ENCODE data around the gene ETV3L.

The ETV3L gene

DNA sequence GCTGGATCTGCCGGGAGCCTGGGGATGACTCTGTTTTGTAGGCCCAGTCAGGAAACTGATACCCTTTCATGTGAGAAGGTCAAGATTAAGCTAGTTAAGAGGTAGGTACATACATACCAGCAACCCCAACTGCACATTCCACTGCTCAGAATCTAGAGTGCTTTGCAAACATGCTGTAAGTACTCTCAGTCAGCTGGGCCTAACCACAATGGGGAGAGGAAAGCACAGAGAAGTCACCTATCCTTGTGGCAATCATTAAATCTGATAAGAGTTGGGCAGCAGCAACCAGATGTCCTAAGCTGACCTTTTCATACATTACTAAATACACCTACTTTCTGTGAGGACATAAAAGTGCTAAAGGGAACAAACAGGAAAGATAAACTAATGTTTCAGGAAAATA lies 36.0 kb upstream of the ETV3L start:
- Histone ChIP-seq H3K36me3 (ENCODE audit: insufficient read depth, low read length) (peaks cover 56% of the 10 kb centered on the region), H3K27ac (no peak overlapping the region), H3K9ac (ENCODE audit: insufficient read length) (no peak overlapping the region), H3K4me3 (no peak overlapping the region), H3K9me3 (ENCODE audit: low read depth, low read length) (no peaks in the 10 kb centered on the region)
- no peak for TF ChIP-seq EZH2 (IDR thresholded peaks at IDR 0.05)
- no peak for TF ChIP-seq POLR2AphosphoS5 (IDR thresholded peaks at IDR 0.05; ENCODE audit: borderline replicate concordance, low read depth, low read length)
- TF ChIP-seq FOXP2 (optimal IDR thresholded peaks at IDR 0.05; ENCODE audit: control extremely low read depth, extremely low read length, insufficient read depth) = no peak
- no peak for DNase-seq (ENCODE audit: low read depth, low spot score)

DNA sequence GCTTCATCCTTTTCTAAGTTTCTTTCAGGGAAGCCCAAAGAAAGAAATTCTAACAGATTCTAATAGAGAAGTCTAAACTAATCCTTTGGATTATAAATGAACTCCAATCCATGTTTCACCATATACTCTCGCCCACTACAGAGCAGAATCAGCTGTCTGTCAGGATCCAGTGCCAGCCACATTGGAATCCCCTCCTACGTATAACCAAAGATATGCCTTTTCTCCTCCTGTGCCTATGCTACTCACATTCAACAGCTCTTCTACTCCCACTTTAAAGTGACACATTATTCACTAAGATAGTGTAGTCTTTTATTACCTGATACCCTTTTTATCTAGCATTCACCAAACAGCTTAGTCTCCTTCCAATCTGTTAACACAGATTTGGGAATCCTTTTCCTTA lies 35.5 kb upstream of the ETV3L start:
- Histone ChIP-seq H3K36me3 (ENCODE audit: insufficient read depth, low read length) (peaks cover 61% of the 10 kb centered on the region), H3K9me3 (ENCODE audit: low read depth, low read length) (no peaks in the 10 kb centered on the region), H3K4me3 (no peak overlapping the region), H3K27ac (no peak overlapping the region), H3K9ac (ENCODE audit: insufficient read length) (no peak overlapping the region)
- DNase-seq (ENCODE audit: low read depth, low spot score) = no peak
- no peak for TF ChIP-seq FOXP2 (optimal IDR thresholded peaks at IDR 0.05; ENCODE audit: control extremely low read depth, extremely low read length, insufficient read depth)
- no peak for TF ChIP-seq POLR2AphosphoS5 (IDR thresholded peaks at IDR 0.05; ENCODE audit: borderline replicate concordance, low read depth, low read length)
- TF ChIP-seq EZH2 (IDR thresholded peaks at IDR 0.05) = no peak

DNA sequence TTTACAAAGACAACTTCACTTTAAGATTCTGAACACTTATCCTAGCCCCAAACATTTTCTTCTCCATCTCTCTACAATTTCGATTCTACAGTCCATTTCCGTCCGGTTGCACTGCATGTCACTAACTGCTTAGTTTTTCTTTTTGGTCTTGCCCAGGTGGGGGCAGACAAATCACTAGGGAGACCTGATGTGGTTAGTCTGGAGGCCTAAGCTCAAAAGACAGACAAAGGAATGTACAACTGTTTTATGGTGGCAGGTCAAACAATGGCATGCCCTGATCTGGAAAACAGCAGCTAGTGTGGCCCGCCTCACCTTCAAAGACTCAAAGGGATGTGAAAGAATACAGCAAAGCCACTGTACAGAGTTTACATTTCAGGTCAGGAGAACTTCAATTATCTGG lies 34.8 kb upstream of the ETV3L start:
- Histone ChIP-seq H3K9ac (ENCODE audit: insufficient read length) (no peak overlapping the region), H3K4me3 (no peak overlapping the region), H3K27ac (no peak overlapping the region), H3K9me3 (ENCODE audit: low read depth, low read length) (no peaks in the 10 kb centered on the region), H3K36me3 (ENCODE audit: insufficient read depth, low read length) (peaks cover 66% of the 10 kb centered on the region)
- no peak for TF ChIP-seq FOXP2 (optimal IDR thresholded peaks at IDR 0.05; ENCODE audit: control extremely low read depth, extremely low read length, insufficient read depth)
- no peak for TF ChIP-seq EZH2 (IDR thresholded peaks at IDR 0.05)
- TF ChIP-seq POLR2AphosphoS5 (IDR thresholded peaks at IDR 0.05; ENCODE audit: borderline replicate concordance, low read depth, low read length) = no peak
- DNase-seq (ENCODE audit: low read depth, low spot score) = no peak

GRCh38 chr1:157133426-157133825 lies 33.8 kb upstream of the ETV3L start:
- no peak for TF ChIP-seq FOXP2 (optimal IDR thresholded peaks at IDR 0.05; ENCODE audit: control extremely low read depth, extremely low read length, insufficient read depth)
- no peak for TF ChIP-seq EZH2 (IDR thresholded peaks at IDR 0.05)
- TF ChIP-seq POLR2AphosphoS5 (IDR thresholded peaks at IDR 0.05; ENCODE audit: borderline replicate concordance, low read depth, low read length) = no peak
- Histone ChIP-seq H3K9ac (ENCODE audit: insufficient read length) (no peak overlapping the region), H3K4me3 (no peak overlapping the region), H3K9me3 (ENCODE audit: low read depth, low read length) (no peaks in the 10 kb centered on the region), H3K27ac (no peak overlapping the region), H3K36me3 (ENCODE audit: insufficient read depth, low read length) (peaks cover 75% of the 10 kb centered on the region)
- DNase-seq (ENCODE audit: low read depth, low spot score) = no peak

- Histone ChIP-seq H3K9me3 (ENCODE audit: low read depth, low read length) (no peaks in the 10 kb centered on the region), H3K36me3 (ENCODE audit: insufficient read depth, low read length) (peaks cover 82% of the 10 kb centered on the region), H3K9ac (ENCODE audit: insufficient read length) (no peak overlapping the region), H3K27ac (no peak overlapping the region), H3K4me3 (no peak overlapping the region)
- TF ChIP-seq POLR2AphosphoS5 (IDR thresholded peaks at IDR 0.05; ENCODE audit: borderline replicate concordance, low read depth, low read length) (no peak), FOXP2 (optimal IDR thresholded peaks at IDR 0.05; ENCODE audit: control extremely low read depth, extremely low read length, insufficient read depth) (no peak), EZH2 (IDR thresholded peaks at IDR 0.05) (no peak)
- no peak for DNase-seq (ENCODE audit: low read depth, low spot score)
These were observed 33.1 kb upstream of the ETV3L start for GRCh38 chr1:157132616-157133167.

DNA sequence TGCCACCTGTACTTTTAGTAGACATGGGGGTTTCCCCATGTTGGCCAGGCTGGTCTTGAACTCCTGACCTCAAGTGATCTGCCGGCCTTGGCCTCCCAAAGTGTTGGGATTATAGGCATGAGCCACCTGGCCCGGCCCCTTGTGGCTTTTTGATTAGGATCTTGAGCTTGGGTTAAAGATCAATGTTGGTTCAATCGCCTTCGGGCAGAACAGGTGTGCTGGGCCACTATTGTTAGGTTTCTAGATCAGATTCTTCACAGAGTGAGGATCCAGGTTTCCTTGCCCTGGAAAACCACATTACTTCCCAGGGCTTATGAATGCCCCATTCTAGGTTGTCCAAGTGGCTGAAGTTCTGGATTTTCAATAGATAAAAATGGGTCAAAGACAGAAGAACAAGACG lies 32.5 kb upstream of the ETV3L start:
- no peak overlapping the region for H3K27ac ChIP-seq

GRCh38 chr1:157131281-157131680 lies 31.7 kb upstream of the ETV3L start:
- H3K9me3 ChIP-seq (ENCODE audit: low read depth, low read length) = no peaks in the 10 kb centered on the region
- H3K27ac ChIP-seq = no peak overlapping the region
- no peak for DNase-seq (ENCODE audit: low read depth, low spot score)
- peaks cover 87% of the 10 kb centered on the region for H3K36me3 ChIP-seq (ENCODE audit: insufficient read depth, low read length)
- H3K9ac ChIP-seq (ENCODE audit: insufficient read length) = no peak overlapping the region
- H3K4me3 ChIP-seq = no peak overlapping the region
- TF ChIP-seq EZH2 (IDR thresholded peaks at IDR 0.05) (no peak), POLR2AphosphoS5 (IDR thresholded peaks at IDR 0.05; ENCODE audit: borderline replicate concordance, low read depth, low read length) (no peak)

More for the DNA sequence above, 32.5 kb upstream of the ETV3L start:
- TF ChIP-seq EZH2 (IDR thresholded peaks at IDR 0.05) = no peak
- TF ChIP-seq FOXP2 (optimal IDR thresholded peaks at IDR 0.05; ENCODE audit: control extremely low read depth, extremely low read length, insufficient read depth) = no peak
- TF ChIP-seq POLR2AphosphoS5 (IDR thresholded peaks at IDR 0.05; ENCODE audit: borderline replicate concordance, low read depth, low read length) = no peak
- Histone ChIP-seq H3K9ac (ENCODE audit: insufficient read length) (no peak overlapping the region), H3K4me3 (no peak overlapping the region), H3K36me3 (ENCODE audit: insufficient read depth, low read length) (peaks cover 83% of the 10 kb centered on the region), H3K9me3 (ENCODE audit: low read depth, low read length) (no peaks in the 10 kb centered on the region)
- no peak for DNase-seq (ENCODE audit: low read depth, low spot score)

GRCh38 chr1:157124855-157125254 lies 25.2 kb upstream of the ETV3L start:
- H3K9me3 ChIP-seq (ENCODE audit: low read depth, low read length) = no peaks in the 10 kb centered on the region
- H3K27ac ChIP-seq = no peak overlapping the region
- TF ChIP-seq POLR2AphosphoS5 (IDR thresholded peaks at IDR 0.05; ENCODE audit: borderline replicate concordance, low read depth, low read length) = no peak
- no peak overlapping the region for H3K9ac ChIP-seq (ENCODE audit: insufficient read length)
- H3K4me3 ChIP-seq = no peak overlapping the region
- H3K36me3 ChIP-seq (ENCODE audit: insufficient read depth, low read length) = peaks cover 50% of the 10 kb centered on the region
- no peak for DNase-seq (ENCODE audit: low read depth, low spot score)

DNA sequence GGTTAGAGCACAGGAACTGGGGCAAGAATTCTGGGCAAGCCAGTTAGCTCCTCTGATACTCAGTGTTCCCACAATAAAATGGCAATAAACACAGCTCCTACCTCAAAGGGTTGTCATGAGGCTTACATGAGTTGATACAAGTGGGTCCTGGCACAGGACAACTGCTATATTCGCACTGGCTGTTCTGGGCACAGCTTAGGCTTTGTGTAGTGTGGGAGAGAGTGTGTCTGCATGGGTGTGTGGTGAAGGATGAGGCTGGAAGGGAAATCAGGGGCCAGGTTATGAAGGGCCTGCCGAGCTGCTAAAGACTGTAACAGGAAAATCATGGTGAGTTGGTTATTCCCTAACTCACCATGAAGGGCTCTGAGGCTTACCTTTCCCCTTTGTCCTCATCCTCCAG lies 19.8 kb upstream of the ETV3L start:
- H3K4me3 ChIP-seq = no peak overlapping the region
- TF ChIP-seq EZH2 (IDR thresholded peaks at IDR 0.05) (no peak), POLR2AphosphoS5 (IDR thresholded peaks at IDR 0.05; ENCODE audit: borderline replicate concordance, low read depth, low read length) (no peak), FOXP2 (optimal IDR thresholded peaks at IDR 0.05; ENCODE audit: control extremely low read depth, extremely low read length, insufficient read depth) (no peak)
- peaks cover 10% of the 10 kb centered on the region; the same call in 1 of the 2 replicates for H3K36me3 ChIP-seq (ENCODE audit: insufficient read depth, low read length)
- H3K27ac ChIP-seq = no peak overlapping the region
- no peak for DNase-seq (ENCODE audit: low read depth, low spot score)
- H3K9me3 ChIP-seq (ENCODE audit: low read depth, low read length) = no peaks in the 10 kb centered on the region
- no peak overlapping the region for H3K9ac ChIP-seq (ENCODE audit: insufficient read length)
